Nucleus accumbens (tissue), 56 donors: Measurements from ENCODE around the gene HCN2.
A peak's percentile ranks its signal among the peaks of the same experiment; 100 is the strongest.

Experiments used
- DNase-seq, 56 donors: peaks; one replicate each; lab custom pipeline; 2025; lab: John Stamatoyannopoulos, UW

The HCN2 gene

GRCh38 chr19:633786-634639 is 44.3 kb downstream of the HCN2 start:
- DNase-seq, result no peak

DNA sequence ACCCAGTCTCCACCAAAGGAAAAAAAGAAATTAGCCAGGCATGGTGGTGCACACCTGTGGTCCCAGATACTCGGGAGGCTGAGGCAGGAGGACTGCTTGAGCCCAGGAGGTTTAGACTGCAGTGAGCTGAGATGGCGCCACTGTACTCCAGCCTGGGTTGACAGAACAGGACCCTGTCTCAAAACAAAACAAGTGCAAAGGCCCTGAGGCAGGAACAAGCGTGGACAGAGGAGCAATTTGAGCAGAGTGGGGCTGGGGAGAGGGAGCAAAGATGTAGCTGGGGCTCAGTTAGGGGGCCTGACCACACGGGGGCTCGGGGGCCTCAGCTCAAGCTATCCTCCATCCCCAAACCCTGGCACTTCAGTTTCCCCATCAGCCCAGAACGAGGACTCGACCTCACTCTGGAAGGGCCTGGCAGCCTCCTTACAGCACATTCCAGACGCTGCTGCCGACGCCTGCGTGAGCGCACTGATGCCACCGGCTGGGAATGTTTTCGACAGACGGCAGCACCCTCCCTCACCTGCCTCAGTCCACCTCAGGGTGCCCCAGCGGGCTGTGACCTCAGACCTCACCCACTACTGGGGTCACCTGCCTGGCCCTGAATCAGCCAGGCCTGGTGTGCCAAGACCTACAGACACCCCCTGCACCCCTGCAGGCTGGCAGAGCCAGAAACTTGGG is 45.4 kb downstream of the HCN2 start:
- DNase-seq, result no peak

GRCh38 chr19:638906-639252 is 49.2 kb downstream of the HCN2 start:
- DNase-seq, result no peak

- peak in 55 of 56 donors; percentile 62 to 96 (median 87) for DNase-seq
Measured at GRCh38 chr19:639253-640160, 49.8 kb downstream of the HCN2 start, which contains the start of gene FGF22. Gene FGF22 (plus strand): TSS chr19:639879. CDS start chr19:639926, 47 bp downstream.

GRCh38 chr19:640161-640558 is 50.5 kb downstream of the HCN2 start:
- DNase-seq, result no peak

- no peak for DNase-seq
Measured at GRCh38 chr19:640606-641189, 51.0 kb downstream of the HCN2 start.

- no peak for DNase-seq
Measured at GRCh38 chr19:641702-642101, 52.0 kb downstream of the HCN2 start.

- DNase-seq, result no peak
Measured at GRCh38 chr19:642767-643727, 53.4 kb downstream of the HCN2 start.

GRCh38 chr19:643736-644135 is 54.1 kb downstream of the HCN2 start:
- no peak for DNase-seq

DNA sequence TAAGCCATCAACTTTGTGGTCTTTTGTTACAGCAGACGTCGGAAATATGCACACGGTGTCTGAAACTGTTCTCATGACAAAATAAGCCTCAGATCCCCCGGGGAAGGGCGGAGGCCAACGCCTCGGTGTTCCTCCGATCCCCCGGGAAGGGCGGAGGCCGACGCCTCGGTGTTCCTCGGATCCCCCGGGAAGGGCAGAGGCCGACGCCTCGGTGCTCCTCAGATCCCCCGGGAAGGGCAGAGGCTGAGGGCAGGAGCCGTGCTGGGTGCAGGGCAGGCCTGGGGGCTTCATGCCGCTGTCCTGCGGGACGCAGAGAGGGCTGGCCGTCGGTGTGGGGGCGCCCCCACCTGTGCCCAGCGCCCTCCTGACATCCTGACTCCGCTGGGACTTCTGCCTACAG is 54.7 kb downstream of the HCN2 start:
- DNase-seq, result no peak

DNA sequence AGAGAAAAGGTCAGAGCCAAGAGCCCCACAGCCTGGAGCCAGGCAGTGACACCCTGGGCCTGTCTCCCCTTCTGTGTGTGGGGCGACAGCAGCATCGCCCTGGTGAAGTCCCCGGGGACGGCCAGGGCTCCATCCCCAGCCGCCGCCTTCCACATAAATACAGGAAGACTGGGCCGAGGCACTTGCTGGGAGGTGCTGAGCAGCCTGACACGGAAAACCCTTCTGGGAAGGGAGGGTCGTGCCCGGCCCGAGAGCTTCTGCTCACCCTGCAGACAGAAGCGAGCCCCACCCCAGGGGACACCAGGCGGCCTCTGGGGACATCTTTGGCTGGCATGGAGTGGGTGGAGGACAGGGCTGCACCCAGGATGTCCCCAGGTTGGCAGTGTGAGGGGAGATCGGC is 55.1 kb downstream of the HCN2 start:
- no peak for DNase-seq

DNA sequence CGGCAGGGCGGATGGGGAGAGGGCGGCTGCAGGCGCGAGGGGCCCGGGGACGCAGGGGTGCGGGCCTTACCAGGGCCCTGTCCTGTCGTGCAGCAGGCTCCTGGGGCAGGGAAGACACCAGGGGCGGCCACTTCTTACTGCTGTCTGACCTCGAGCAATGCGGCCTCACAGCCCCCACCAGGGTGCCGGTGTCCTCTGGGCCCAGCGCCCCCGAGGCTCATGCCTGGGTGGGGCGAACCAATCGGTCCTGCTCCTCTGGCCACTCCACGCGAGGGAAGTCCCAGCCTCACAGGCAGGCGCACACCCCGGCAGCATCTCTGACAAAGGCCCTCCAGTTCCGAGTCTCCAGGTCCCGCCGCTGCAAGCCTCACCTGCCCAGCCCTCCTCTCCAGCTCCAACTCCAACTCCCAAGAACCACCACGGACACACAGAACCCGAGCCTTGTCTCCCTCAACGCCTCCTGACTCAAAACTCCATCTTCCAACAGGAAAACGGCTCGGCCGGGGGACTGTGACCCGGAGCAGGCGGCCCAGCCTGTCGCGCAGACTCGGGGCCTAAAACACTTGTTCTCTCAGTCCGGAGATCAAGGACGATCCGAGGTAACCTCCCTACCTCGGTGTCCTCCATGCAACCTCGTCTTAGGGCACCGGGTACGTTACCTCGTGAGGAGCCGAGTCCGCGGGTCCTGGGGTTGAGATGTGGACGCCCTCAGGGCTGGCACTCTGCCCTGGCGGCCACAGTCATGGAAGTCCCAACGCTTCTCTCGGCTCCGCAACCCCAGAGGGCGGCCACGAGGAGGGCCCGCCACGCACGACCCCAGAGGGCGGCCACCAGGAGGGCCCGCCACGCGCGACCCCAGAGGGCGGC is 56.5 kb downstream of the HCN2 start:
- no peak for DNase-seq

DNA sequence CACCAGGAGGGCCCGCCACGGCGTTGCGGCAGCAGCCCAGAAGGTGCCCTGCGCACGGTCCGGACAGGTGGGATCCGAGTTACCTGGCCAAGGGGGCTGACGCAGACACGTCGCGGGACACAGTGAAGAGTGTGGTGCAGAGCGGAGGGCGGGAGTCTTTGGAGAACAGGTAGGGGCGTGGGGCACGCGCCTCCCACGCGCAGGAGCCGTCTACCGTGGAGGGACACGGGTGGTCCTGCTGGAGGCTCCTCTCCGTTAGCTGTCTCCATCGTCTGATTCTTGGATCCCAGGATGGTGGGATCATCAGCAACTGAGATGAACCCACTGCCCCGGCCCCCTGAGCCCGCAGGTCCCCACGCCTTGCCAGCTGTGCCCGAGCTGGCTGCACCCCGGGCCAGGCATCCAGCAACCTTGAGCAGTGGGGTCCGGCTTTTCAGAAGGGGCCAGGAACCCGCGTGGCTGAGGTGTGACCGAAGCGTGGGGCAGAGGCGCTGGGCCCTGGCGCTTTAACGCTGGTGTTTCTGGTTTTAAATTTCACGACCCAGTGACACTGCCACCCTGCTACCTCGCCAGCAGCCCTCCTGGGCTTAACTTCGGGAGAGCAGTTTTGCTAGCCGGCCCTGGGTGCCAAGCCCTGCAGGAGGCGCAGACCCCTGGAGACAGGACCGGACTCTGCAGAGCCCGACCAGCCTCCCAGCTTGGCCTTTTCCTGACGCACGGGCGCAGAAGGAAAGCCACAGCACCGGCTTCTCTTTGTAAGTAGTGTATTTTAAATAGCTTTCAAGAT is 57.3 kb downstream of the HCN2 start:
- no peak for DNase-seq

DNA sequence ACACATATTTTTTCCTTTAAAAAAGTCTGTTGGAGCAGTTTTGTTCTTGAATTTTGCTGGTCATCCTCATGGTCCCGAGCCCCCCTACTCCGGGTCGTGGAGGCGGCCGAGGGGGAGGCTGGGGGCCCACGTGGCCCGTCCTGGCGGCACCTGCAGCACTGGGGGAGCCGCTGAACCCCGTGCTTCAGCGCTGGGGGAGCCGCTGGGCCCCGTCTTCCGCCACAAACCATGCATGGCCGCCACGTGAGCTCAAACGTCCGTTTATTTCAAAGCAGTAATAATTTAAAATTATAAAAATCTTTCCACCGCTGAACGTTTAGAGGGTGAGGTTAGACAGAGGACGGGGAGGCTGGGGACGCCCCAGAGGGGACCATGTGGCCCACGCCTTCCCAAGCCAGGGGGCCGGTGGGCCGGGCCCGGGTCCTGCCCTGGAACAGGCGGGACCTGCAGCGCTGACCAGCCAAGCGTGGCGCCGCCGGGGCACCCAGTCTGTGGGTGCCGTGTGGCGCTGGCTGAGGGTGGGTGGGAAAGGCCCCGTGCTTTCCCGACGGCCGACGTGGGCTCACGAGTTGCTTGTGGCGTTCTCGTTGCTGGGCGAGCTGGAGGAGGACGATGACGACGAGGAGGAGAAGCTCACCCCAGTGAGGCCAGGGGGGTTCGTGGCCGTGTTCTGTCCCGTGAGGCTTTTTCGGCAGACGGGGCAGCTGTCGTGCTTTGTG is 58.0 kb downstream of the HCN2 start:
- no peak for DNase-seq

GRCh38 chr19:648305-648704 is 58.6 kb downstream of the HCN2 start:
- no peak for DNase-seq

GRCh38 chr19:648904-649801 is 59.5 kb downstream of the HCN2 start:
- DNase-seq, result no peak
